Thyroid gland (tissue), 4 donors: ENCODE data around the gene THSD7B. TPM values are rescaled to one million over a fixed set of nuclear protein-coding genes. Genes with fewer than 3 reads are reported as not detected.

ENCODE experiments used
- DNase-seq, 2 donors: peaks; one replicate each; pipeline ENCODE4 v3.0.0-alpha.2; 2019
- H3K27ac ChIP-seq, 3 donors: fragments of 200-600 bp; sonication (generic); 1 replicate in 2 of 3; 2 replicates in 1 of 3; pipeline ENCODE4 v1.5.1; 2016 to 2019; ENCODE audit warnings: mild to moderate bottlenecking in 1 of 3, moderate library complexity in 1 of 3
- H3K27me3 ChIP-seq: fragments of 200-600 bp; sonication (generic); one replicate; pipeline ENCODE4 v1.5.1; 2019
- H3K36me3 ChIP-seq, 2 donors: fragments of 200-600 bp; sonication (generic); one replicate each; pipeline ENCODE4 v1.5.1; 2016 to 2019
- H3K4me1 ChIP-seq, 2 donors: fragments of 200-600 bp; sonication (generic); one replicate each; pipeline ENCODE4 v1.5.1; 2017 to 2019
- H3K4me3 ChIP-seq, 3 donors: fragments of 200-600 bp; sonication (generic); replicated peaks in 1 of 3; 1 replicate in 2 of 3; 2 replicates in 1 of 3; pipeline ENCODE4 v1.5.1; 2016; ENCODE audit warnings: mild to moderate bottlenecking in 1 of 3
- H3K9me3 ChIP-seq: fragments of 200-600 bp; sonication (generic); one replicate; pipeline ENCODE4 v1.5.1; 2017
- CTCF ChIP-seq, 6 experiments: fragments of 200-600 bp in 3 of 6; fragments of 450-650 bp in 3 of 6; sonication (generic) in 3 of 6; IDR thresholded peaks; one replicate each; pipeline ENCODE4 v1.5.1; 2016 to 2019; ENCODE audit warnings: antibody characterized with exemption in 6 of 6, mild to moderate bottlenecking in 2 of 6, inconsistent platforms in 1 of 6, moderate library complexity in 1 of 6
- POLR2A ChIP-seq, 2 donors: fragments of 450-650 bp; IDR thresholded peaks; one replicate each; pipeline ENCODE4 v1.6.1; 2017; ENCODE audit warnings: antibody characterized with exemption in 2 of 2, mild to moderate bottlenecking in 2 of 2, moderate library complexity in 1 of 2
- WGBS, 2 donors: methylation state at CpG; one replicate each; pipeline ENCODE4 v1.1.5; 2017; 5-methylcytosine and 5-hydroxymethylcytosine counted together
- intact Hi-C: fragments of 100-400 bp; cut with DNase I; formaldehyde crosslinking; loops from one replicate; pipeline ENCODE4 v1.15.1; 2023
- total RNA-seq, 4 donors: library from RNA; depleted of rRNA; stranded (reverse); fragments of >200 nt; gene quantifications; one replicate each; pipeline ENCODE4 v1.2.3, GENCODE V29; 2016

The THSD7B gene
- total RNA-seq, 4 donors from 2014 or later = 0.29 to 1.2 (median 0.92) TPM

GRCh38 chr2:137250401-137250800 is 485.1 kb downstream of the THSD7B start:
- H3K4me3 ChIP-seq = no peak overlapping the region
- no peaks in the 10 kb centered on the region for H3K36me3 ChIP-seq
- WGBS, 2 donors = 87 to 90% methylated on average over 3 of the region's 3 CpGs
- no peak overlapping the region for H3K27ac ChIP-seq
- TF ChIP-seq CTCF (IDR thresholded peaks at IDR 0.05) (no peak), POLR2A (IDR thresholded peaks at IDR 0.05) (no peak)
- H3K9me3 ChIP-seq = no peaks in the 10 kb centered on the region
- H3K27me3 ChIP-seq = no peaks in the 10 kb centered on the region
- intact Hi-C loops = no loop called here
- H3K4me1 ChIP-seq = no peaks in the 10 kb centered on the region
- DNase-seq = no peak

GRCh38 chr2:137251045-137251444 is 485.7 kb downstream of the THSD7B start:
- DNase-seq = no peak
- Histone ChIP-seq H3K27me3 (no peaks in the 10 kb centered on the region), H3K4me3 (no peak overlapping the region), H3K9me3 (no peaks in the 10 kb centered on the region), H3K4me1 (no peaks in the 10 kb centered on the region), H3K27ac (no peak overlapping the region), H3K36me3 (no peaks in the 10 kb centered on the region)
- intact Hi-C loops = no loop called here
- TF ChIP-seq CTCF (IDR thresholded peaks at IDR 0.05) (no peak), POLR2A (IDR thresholded peaks at IDR 0.05) (no peak)
- 70 to 84% methylated on average over 3 of the region's 3 CpGs for WGBS, 2 donors

GRCh38 chr2:137252934-137253333 is 487.6 kb downstream of the THSD7B start:
- no peaks in the 10 kb centered on the region for H3K9me3 ChIP-seq
- no peaks in the 10 kb centered on the region for H3K4me1 ChIP-seq
- H3K27me3 ChIP-seq = no peaks in the 10 kb centered on the region
- no peak for DNase-seq
- no peak overlapping the region for H3K4me3 ChIP-seq
- no peaks in the 10 kb centered on the region for H3K36me3 ChIP-seq
- H3K27ac ChIP-seq = no peak overlapping the region
- TF ChIP-seq CTCF (IDR thresholded peaks at IDR 0.05) = no peak
- no peak for TF ChIP-seq POLR2A (IDR thresholded peaks at IDR 0.05)
- intact Hi-C loops = no loop called here

- no peaks in the 10 kb centered on the region for H3K4me1 ChIP-seq
- no peaks in the 10 kb centered on the region for H3K9me3 ChIP-seq
- H3K4me3 ChIP-seq = no peak overlapping the region
- TF ChIP-seq CTCF (IDR thresholded peaks at IDR 0.05) (no peak), POLR2A (IDR thresholded peaks at IDR 0.05) (no peak)
- no peak overlapping the region for H3K27ac ChIP-seq
- intact Hi-C loops = no loop called here
- no peaks in the 10 kb centered on the region for H3K36me3 ChIP-seq
- no peaks in the 10 kb centered on the region for H3K27me3 ChIP-seq
- no peak for DNase-seq
- 70 to 89% methylated on average over 1 of the region's 1 CpG for WGBS, 2 donors
Measured at GRCh38 chr2:137254052-137254451, 488.7 kb downstream of the THSD7B start.

GRCh38 chr2:137255345-137255744 is 490.0 kb downstream of the THSD7B start:
- H3K27me3 ChIP-seq = no peaks in the 10 kb centered on the region
- no peak for DNase-seq
- H3K4me3 ChIP-seq = no peak overlapping the region
- intact Hi-C loops = no loop called here
- H3K9me3 ChIP-seq = no peaks in the 10 kb centered on the region
- WGBS, 2 donors = 78 to 89% methylated on average over 2 of the region's 2 CpGs
- no peaks in the 10 kb centered on the region for H3K36me3 ChIP-seq
- no peak overlapping the region for H3K27ac ChIP-seq
- no peak for TF ChIP-seq CTCF (IDR thresholded peaks at IDR 0.05)
- no peaks in the 10 kb centered on the region for H3K4me1 ChIP-seq
